Duodenal mucosa (tissue), 2 donors: ENCODE results near the gene ACVR1.

ENCODE experiments used
- H3K27ac ChIP-seq: one replicate; pipeline ENCODE4 v1.7.0; 2013; ENCODE audit warnings: low read depth, low read length
- H3K27me3 ChIP-seq, 2 donors: one replicate each; pipeline ENCODE4 v1.7.0; 2013; ENCODE audit warnings: low read length in 2 of 2, control low read depth in 1 of 2; ENCODE audit not compliant: insufficient read depth in 2 of 2, control insufficient read depth in 1 of 2
- H3K36me3 ChIP-seq, 2 donors: one replicate each; pipeline ENCODE4 v1.7.0; 2013; ENCODE audit warnings: low read length in 2 of 2, control low read depth in 1 of 2; ENCODE audit not compliant: insufficient read depth in 2 of 2, control insufficient read depth in 1 of 2
- H3K4me1 ChIP-seq, 2 donors: one replicate each; pipeline ENCODE4 v1.7.0; 2013; ENCODE audit warnings: low read length in 2 of 2, control low read depth in 1 of 2; ENCODE audit not compliant: insufficient read depth in 2 of 2, control insufficient read depth in 1 of 2
- H3K4me3 ChIP-seq, 2 donors: one replicate each; pipeline ENCODE4 v1.7.0; 2013; ENCODE audit warnings: low read length in 2 of 2, low read depth in 1 of 2
- H3K9ac ChIP-seq, 2 donors: one replicate each; pipeline ENCODE4 v1.7.0; 2013; ENCODE audit warnings: low read length in 2 of 2, low read depth in 1 of 2
- H3K9me3 ChIP-seq, 2 donors: one replicate each; pipeline ENCODE4 v1.7.0; 2013; ENCODE audit warnings: low read length in 2 of 2, control low read depth in 1 of 2; ENCODE audit not compliant: control insufficient read depth in 1 of 2

ACVR1 gene

GRCh38 chr2:157842106-157842879 lies 33.8 kb downstream of the ACVR1 start:
- H3K9me3 ChIP-seq = no peaks in the 10 kb centered on the region
- H3K4me1 ChIP-seq = peaks cover 29 to 44% of the 10 kb centered on the region in 2 donors
- no peak overlapping the region for H3K9ac ChIP-seq
- H3K4me3 ChIP-seq = no peak overlapping the region
- no peak overlapping the region for H3K27ac ChIP-seq
- no peaks in the 10 kb centered on the region for H3K27me3 ChIP-seq
- H3K36me3 ChIP-seq = no peaks in the 10 kb centered on the region

- H3K9ac ChIP-seq = no peak overlapping the region
- no peaks in the 10 kb centered on the region for H3K9me3 ChIP-seq
- no peak overlapping the region for H3K27ac ChIP-seq
- no peaks in the 10 kb centered on the region for H3K27me3 ChIP-seq
- H3K4me3 ChIP-seq = no peak overlapping the region
- no peaks in the 10 kb centered on the region for H3K36me3 ChIP-seq
- H3K4me1 ChIP-seq = peaks cover 37 to 51% of the 10 kb centered on the region in 2 donors
Observed at GRCh38 chr2:157841485-157841884, 34.6 kb downstream of the ACVR1 start.

- no peaks in the 10 kb centered on the region for H3K9me3 ChIP-seq
- H3K36me3 ChIP-seq = no peaks in the 10 kb centered on the region
- H3K4me3 ChIP-seq = peak overlapping the region in 1 of 2 donors; percentile 10
- H3K9ac ChIP-seq = no peak overlapping the region
- H3K27me3 ChIP-seq = no peaks in the 10 kb centered on the region
- peaks cover 43 to 57% of the 10 kb centered on the region in 2 donors for H3K4me1 ChIP-seq
- H3K27ac ChIP-seq = no peak overlapping the region
Observed at GRCh38 chr2:157840568-157841156, 35.5 kb downstream of the ACVR1 start.

- peaks cover 43 to 57% of the 10 kb centered on the region in 2 donors for H3K4me1 ChIP-seq
- H3K4me3 ChIP-seq = no peak overlapping the region
- no peaks in the 10 kb centered on the region for H3K36me3 ChIP-seq
- H3K9me3 ChIP-seq = no peaks in the 10 kb centered on the region
- H3K27ac ChIP-seq = no peak overlapping the region
- no peak overlapping the region for H3K9ac ChIP-seq
- H3K27me3 ChIP-seq = no peaks in the 10 kb centered on the region
Observed at GRCh38 chr2:157839822-157840221, 36.3 kb downstream of the ACVR1 start.

- peak overlapping the region in 1 of 2 donors; percentile 19 for H3K9ac ChIP-seq
- no peak overlapping the region for H3K4me3 ChIP-seq
- no peaks in the 10 kb centered on the region for H3K27me3 ChIP-seq
- peaks cover 43 to 57% of the 10 kb centered on the region in 2 donors for H3K4me1 ChIP-seq
- no peak overlapping the region for H3K27ac ChIP-seq
- no peaks in the 10 kb centered on the region for H3K9me3 ChIP-seq
- no peaks in the 10 kb centered on the region for H3K36me3 ChIP-seq
Observed at GRCh38 chr2:157839162-157839801, 36.8 kb downstream of the ACVR1 start.

- no peaks in the 10 kb centered on the region for H3K36me3 ChIP-seq
- peaks cover 43 to 57% of the 10 kb centered on the region in 2 donors for H3K4me1 ChIP-seq
- H3K27ac ChIP-seq = no peak overlapping the region
- H3K4me3 ChIP-seq = peak overlapping the region; percentile 44 to 60
- H3K9ac ChIP-seq = peak overlapping the region; percentile 19 to 23
- H3K9me3 ChIP-seq = no peaks in the 10 kb centered on the region
- H3K27me3 ChIP-seq = no peaks in the 10 kb centered on the region
Observed at GRCh38 chr2:157838442-157839161, 37.5 kb downstream of the ACVR1 start.

GRCh38 chr2:157837851-157838441 lies 38.2 kb downstream of the ACVR1 start:
- H3K4me1 ChIP-seq = peaks cover 43 to 54% of the 10 kb centered on the region in 2 donors
- peak overlapping the region; percentile 19 to 23 for H3K9ac ChIP-seq
- H3K9me3 ChIP-seq = no peaks in the 10 kb centered on the region

GRCh38 chr2:157836531-157836930 lies 39.6 kb downstream of the ACVR1 start:
- Histone ChIP-seq H3K27me3 (no peaks in the 10 kb centered on the region), H3K4me1 (peaks cover 43 to 48% of the 10 kb centered on the region in 2 donors), H3K4me3 (peak overlapping the region in 1 of 2 donors; percentile 8), H3K9ac (peak overlapping the region in 1 of 2 donors; percentile 26), H3K36me3 (no peaks in the 10 kb centered on the region), H3K9me3 (no peaks in the 10 kb centered on the region), H3K27ac (no peak overlapping the region)

More at GRCh38 chr2:157837851-157838441, 38.2 kb downstream of the ACVR1 start:
- Histone ChIP-seq H3K36me3 (no peaks in the 10 kb centered on the region), H3K27me3 (no peaks in the 10 kb centered on the region), H3K27ac (peak overlapping the region; percentile 38), H3K4me3 (peak overlapping the region; percentile 44 to 60)

- H3K9ac ChIP-seq = no peak overlapping the region
- no peaks in the 10 kb centered on the region for H3K9me3 ChIP-seq
- H3K4me1 ChIP-seq = peaks cover 42 to 48% of the 10 kb centered on the region in 2 donors
- H3K27ac ChIP-seq = no peak overlapping the region
- no peak overlapping the region for H3K4me3 ChIP-seq
- H3K36me3 ChIP-seq = no peaks in the 10 kb centered on the region
- H3K27me3 ChIP-seq = no peaks in the 10 kb centered on the region
Observed at GRCh38 chr2:157835425-157835824, 40.7 kb downstream of the ACVR1 start.
